ENCODE data around the gene CCDC78.

GRCh38 chr16:752007-752312 lies 25.7 kb upstream of the CCDC78 start:
- no peak for TF ChIP-seq CTCF (IDR thresholded peaks at IDR 0.05; ENCODE audit: insufficient read depth, low read length, poor library complexity, severe bottlenecking)
- no peak for TF ChIP-seq EZH2phosphoT487 (conservative IDR thresholded peaks at IDR 0.05; ENCODE audit: low read length)
